ENCODE results near the gene CBX4. TPM values are rescaled to one million over a fixed set of nuclear protein-coding genes. Genes with fewer than 3 reads are reported as not detected.

The CBX4 gene
- total and polyA plus RNA-seq, 2 of the 13 experiments (the other 11 are each of a cell fraction or from before 2014, with no cell fraction given), result 25.8 to 50.8 TPM

GRCh38 chr17:79811011-79811867 lies 28.0 kb downstream of the CBX4 start (continued):
- TF ChIP-seq HNF1B (CRISPR knock-in tag; IDR thresholded peaks at IDR 0.05) (peak; percentile 37; the same call in 1 of the 2 replicates), PAX8 (CRISPR knock-in tag; IDR thresholded peaks at IDR 0.05; ENCODE audit: borderline replicate concordance) (no peak), CREB3 (CRISPR knock-in tag; IDR thresholded peaks at IDR 0.05) (0 out of 2 replicates have a peak, but pooled peaks have one; percentile 51), ZNF816 (CRISPR knock-in tag; IDR thresholded peaks at IDR 0.05; ENCODE audit: borderline replicate concordance) (peak; percentile 59; the same call in 1 of the 2 replicates), TERF1 (CRISPR knock-in tag; IDR thresholded peaks at IDR 0.05) (no peak), ZNF451 (CRISPR knock-in tag; IDR thresholded peaks at IDR 0.05) (0 out of 2 replicates have a peak, but pooled peaks have one; percentile 76), EHMT2 (IDR thresholded peaks at IDR 0.05; ENCODE audit: borderline replicate concordance, low read depth, low read length) (no peak), SIX1 (CRISPR knock-in tag; IDR thresholded peaks at IDR 0.05; ENCODE audit: borderline replicate concordance) (no peak), GZF1 (CRISPR knock-in tag; IDR thresholded peaks at IDR 0.05) (no peak; the same call in 1 of the 2 replicates), MXD4 (CRISPR knock-in tag; IDR thresholded peaks at IDR 0.05) (0 out of 2 replicates have a peak, but pooled peaks have one; percentile 13), BRD4 (CRISPR knock-in tag; IDR thresholded peaks at IDR 0.05) (peak; percentile 93), ZNF430 (CRISPR knock-in tag; IDR thresholded peaks at IDR 0.05) (no peak), ZNF547 (CRISPR knock-in tag; IDR thresholded peaks at IDR 0.05) (peak; percentile 85; the same call in 1 of the 2 replicates), REXO4 (CRISPR knock-in tag; IDR thresholded peaks at IDR 0.05; ENCODE audit: borderline replicate concordance) (no peak)
- TF ChIP-seq, protein P1, sequence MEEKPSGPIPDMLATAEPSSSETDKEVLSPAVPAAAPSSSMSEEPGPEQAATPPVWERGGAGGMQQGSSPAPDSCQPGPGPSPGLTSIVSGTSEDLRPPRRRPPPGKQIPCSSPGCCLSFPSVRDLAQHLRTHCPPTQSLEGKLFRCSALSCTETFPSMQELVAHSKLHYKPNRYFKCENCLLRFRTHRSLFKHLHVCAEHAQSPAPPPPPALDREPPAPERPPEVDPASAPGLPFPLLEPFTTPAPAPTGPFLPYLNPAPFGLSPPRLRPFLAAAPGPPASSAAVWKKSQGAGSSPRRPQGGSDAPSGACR (CRISPR knock-in tag; IDR thresholded peaks at IDR 0.05), result peak; percentile 85
